GM12872 (cell line): Measurements from ENCODE around the gene KDM4C.

ENCODE experiments used
- CTCF ChIP-seq: IDR thresholded peaks from 3 replicates; pipeline ENCODE4 v1.5.1; 2011; ENCODE audit warnings: low read depth, mild to moderate bottlenecking, low read length, moderate library complexity; ENCODE audit not compliant: insufficient read depth

The KDM4C gene

DNA sequence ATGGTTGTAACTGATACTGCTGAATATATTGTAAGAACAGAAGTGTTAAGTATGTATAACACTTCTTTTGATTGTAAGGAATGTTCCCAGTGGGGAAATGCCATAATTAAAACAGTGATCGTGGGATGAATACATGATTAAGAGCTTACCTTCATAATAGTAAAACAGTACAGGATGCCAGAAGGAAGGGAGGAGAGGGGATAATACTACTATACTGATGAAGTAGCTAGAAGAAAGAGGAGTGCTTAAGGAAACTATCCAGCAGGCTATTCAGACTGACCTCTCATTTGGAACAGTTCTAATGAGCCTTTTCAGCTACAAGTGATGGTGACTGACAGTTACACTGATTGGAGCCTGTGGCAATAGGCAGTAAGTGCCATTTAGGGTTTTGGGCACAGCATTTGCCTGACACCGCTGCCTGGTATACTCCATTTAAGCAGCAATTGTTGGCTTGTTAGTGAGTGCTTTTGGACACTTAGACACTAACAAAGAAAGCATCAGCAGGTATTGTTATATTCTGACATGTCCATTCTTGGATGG lies 33.8 kb upstream of the KDM4C start:
- TF ChIP-seq CTCF = no peak

DNA sequence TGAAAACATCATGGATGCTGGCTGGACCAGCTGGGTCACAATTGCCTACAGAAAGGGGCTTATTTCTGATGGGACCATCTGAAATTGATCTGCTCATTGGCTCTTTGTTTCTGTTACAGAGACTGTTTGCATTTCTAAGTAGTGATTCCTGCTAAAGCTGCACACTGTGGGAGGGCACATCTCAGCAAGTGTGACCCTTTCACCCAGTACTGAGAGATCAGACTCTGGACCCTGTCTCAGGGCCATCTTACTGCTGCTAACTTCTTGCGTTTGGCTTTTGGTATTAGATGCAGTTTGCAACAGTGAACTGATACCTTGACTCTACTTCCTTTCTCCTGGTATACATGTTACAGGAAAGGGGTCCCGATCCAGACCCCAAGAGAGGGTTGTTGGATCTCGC lies 24.5 kb upstream of the KDM4C start:
- TF ChIP-seq CTCF = no peak

DNA sequence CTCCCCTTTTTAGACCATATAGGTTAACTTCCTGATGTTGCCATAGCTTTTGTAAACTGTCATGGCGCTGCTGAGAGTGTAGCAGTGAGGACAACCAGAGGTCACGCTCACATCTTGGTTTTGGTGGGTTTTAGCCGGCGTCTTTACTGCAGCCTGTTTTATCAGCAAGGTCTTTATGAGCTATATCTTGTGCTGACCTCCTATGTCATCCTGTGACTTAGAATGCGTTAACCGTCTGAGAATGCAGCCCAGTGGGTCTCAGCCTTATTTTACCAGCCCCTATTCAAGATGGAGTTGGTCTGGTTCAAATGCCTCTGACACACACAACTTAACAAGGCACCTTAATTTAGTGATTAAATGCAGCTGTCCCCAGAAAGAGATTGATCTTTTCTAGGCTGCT lies 23.9 kb upstream of the KDM4C start:
- no peak for TF ChIP-seq CTCF

DNA sequence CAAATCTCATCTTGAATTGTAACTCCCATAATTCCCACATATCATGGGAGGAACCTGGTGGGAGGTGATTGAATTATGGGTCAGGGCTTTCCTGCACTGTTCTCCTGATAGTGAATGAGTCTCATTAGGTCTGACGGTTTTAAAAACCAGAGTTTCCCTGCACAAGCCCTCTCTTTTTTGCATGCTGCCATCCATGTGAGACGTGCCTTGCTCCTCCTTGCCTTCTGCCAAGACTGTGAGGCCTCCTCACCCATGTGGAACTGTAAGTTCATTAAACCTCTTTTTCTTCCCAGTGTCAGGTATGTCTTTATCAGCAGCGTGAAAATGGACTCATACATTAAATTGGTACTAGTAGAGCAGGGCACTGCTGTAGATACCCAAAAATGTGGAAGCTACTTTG lies 22.4 kb upstream of the KDM4C start:
- no peak for TF ChIP-seq CTCF

DNA sequence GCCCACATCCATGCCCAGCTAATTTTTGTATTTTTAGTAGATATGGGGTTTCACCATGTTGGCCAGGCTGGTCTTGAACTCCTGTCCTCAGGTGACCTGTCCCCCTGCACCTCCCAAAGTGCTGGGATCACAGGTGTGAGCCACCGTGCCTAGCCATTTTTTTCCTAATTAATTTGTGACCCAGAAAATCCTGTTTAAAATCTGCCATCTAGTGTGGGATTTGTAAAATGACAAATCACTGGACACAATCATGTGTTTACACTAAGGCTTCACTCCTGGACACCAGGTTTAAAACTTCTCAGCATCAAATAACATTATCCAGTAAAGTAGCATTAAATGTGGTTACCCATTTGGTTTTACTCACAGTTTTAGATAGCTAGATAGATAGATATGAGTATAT lies 18.6 kb upstream of the KDM4C start:
- 0 out of 3 replicates have a peak, but pooled peaks have one; percentile 7 for TF ChIP-seq CTCF

GRCh38 chr9:6757132-6757455 lies 679 bp upstream of the KDM4C start:
- no peak for TF ChIP-seq CTCF

DNA sequence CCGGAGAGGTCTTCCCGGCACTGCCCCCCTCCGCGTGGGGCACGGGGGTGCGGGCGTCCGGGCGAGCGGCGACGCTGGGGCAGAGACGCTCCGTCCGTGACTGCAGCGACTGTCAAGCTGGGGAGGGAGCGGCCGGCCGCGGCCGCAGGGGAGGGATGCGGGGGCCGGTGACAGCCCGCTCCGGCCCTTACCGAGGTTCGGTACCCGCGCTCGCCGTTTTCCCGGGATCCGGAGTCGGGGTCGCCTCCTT lies 400 bp downstream of the KDM4C start:
- TF ChIP-seq CTCF = no peak
